CMK (cell line): ENCODE measurements around the gene SF3A1.

Source experiments
- DNase-seq: peaks from one replicate; pipeline ENCODE4 v3.0.0-alpha.2; 2010; ENCODE audit warnings: low read depth

The SF3A1 gene

GRCh38 chr22:30325065-30325720 lies 31.5 kb downstream of the SF3A1 start:
- DNase-seq: no peak

GRCh38 chr22:30324014-30324730 lies 32.5 kb downstream of the SF3A1 start:
- no peak for DNase-seq

DNA sequence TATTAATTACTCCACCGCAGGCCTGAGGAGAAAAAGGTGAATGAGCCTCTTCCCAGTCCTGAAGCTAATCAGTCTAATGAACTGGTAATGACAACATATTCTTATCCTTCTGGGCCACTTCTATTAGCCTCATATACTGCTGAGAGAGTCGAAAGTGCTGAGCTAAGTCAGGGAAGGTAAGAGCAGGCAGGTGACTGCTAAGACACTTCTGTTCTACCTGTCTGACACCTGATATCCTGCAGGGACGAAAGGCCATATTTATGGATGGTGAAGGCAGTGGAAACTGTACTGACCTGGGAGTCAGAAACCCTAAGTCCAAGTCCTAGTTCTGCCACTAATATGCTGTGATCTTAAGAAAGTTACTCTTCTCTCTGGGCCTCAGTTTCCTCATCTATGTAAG lies 33.4 kb downstream of the SF3A1 start:
- DNase-seq: no peak

DNA sequence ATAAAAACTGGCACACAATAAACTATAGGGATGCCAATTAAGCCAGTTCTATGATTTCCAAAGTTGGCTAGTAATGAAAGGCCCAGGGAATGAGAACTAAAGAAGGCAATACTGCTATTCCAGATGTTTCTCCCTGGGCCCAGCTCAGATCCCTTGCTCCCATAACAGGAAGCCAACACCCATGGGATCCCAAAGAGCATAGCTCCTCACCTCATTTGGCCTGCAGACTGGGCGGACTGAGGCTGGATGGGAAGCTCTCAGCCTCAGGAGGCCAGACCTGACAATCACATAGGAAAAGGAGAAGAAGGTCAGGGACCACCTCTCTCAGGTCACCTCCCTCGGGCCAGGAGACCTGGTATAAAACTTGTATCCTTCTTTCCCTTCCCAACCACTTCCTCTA lies 35.2 kb downstream of the SF3A1 start:
- no peak for DNase-seq

DNA sequence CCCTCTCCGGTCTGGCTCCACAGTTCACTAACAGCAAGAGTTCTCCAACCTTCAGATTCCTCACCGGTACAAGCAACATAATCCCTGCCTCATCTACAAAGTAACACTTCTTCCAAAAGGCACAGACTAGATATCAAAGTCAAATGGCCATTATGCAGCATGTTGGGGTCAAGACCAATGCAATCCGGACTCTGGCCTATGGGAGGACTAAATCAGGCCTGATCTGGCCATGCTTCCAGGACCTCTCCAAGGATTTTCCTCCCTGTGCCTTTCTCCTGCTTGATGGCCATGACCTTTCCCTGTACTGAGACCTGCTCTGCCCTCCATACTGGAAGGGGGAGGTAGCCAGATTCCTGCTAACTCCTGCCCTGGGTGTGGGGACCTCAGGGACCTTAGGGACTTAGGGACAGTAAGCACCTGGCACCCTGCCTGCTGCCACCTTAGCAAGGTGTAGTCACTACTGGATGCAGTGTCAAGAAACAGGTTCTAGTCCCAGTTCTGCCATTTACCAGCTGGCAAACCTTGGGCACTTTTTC lies 36.6 kb downstream of the SF3A1 start:
- no peak for DNase-seq

- no peak for DNase-seq
Observed at GRCh38 chr22:30318799-30319419, 37.8 kb downstream of the SF3A1 start.

DNA sequence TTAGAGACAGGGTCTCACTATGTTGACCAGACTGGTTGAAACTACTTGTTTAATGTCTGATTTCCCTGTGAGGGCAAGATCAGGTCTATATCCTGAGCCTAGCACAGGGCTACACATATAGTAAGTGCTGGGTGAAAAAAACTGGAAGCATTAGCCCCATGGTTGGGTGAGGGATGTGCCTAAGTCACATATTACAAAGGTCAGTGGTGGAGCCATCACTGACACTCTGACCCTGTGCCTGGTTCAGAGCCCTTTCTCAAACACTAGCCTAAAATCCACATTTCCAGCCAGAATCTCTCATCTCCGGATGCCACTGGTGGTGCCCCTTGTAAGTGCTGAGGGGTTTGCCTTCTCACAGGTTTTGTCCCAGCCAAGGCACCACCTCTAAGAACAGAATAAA lies 38.9 kb downstream of the SF3A1 start:
- no peak for DNase-seq

DNA sequence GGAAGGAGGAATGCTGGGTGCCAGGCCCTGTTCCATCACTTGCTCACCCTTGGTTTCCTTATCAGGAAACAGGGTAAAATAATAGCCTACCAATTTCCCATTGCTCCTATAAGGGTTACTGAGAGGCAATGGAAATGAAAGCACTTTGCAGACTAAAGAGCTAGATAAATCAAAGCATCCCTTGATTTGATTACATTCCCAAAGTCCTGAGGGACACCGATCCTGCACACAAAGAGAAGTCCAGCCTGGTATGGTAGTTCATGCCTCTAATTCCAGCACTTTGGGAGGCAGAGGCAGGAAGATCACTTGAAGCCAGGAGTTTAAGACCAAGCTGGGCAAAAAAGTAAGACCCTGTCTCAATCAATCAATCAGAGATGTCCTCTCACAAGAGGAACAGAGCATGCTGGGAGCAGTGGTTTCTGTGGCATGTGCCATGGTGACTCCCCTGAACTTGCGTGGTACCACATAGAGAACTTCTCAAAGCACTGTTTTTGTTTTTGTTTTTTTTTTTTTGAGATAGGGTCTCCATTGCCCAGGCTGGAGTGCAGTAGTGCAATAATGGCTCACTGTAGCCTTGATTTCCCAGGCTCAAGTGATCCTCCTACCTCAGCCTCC lies 40.6 kb downstream of the SF3A1 start:
- DNase-seq: no peak

DNA sequence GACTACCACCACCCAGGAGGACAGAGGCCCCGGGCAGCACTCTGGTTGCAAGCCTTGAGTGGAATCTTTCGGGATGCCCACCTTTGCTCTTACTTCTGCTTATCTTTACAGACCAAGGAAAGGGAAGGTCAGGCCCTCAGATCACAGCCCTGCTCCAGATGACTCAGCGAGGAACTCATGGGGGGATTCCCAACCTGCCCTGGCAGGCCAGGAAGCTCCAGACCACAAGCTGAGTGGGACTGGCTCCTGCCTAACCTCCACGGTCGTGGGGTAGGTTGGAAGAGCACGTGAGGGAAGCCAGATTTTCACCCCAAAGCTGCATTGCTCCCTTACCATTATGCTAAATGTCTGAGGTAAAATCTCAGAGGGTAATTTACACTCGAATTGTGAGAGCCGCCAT lies 41.8 kb downstream of the SF3A1 start:
- DNase-seq: peak; percentile 79

- no peak for DNase-seq
Observed at GRCh38 chr22:30313527-30314363, 42.9 kb downstream of the SF3A1 start.

DNA sequence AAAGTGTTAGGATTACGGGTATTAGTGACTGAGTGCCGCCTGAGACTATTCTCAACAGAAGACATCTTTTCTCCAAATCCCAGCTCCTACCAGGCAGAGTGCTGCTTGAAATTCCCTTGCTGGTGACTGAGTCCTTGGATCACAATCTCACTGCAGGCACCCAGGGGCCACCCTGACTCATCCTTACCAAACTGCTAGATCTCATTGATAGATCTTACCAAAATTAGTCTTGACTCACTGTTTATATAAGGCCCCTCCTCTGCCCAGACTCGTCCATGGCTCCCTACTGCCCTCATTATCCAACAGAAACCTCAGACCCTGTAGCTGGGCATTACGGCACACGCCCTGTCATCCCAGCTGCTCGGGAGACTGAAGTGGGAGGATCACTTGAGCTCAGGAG lies 44.6 kb downstream of the SF3A1 start:
- DNase-seq: no peak

- DNase-seq: no peak
Observed at GRCh38 chr22:30310881-30311771, 45.6 kb downstream of the SF3A1 start.

- no peak for DNase-seq
Observed at GRCh38 chr22:30309951-30310741, 46.5 kb downstream of the SF3A1 start.

- DNase-seq: no peak
Observed at GRCh38 chr22:30308518-30309230, 48.0 kb downstream of the SF3A1 start.

- DNase-seq: no peak
Observed at GRCh38 chr22:30308093-30308492, 48.6 kb downstream of the SF3A1 start.

GRCh38 chr22:30307041-30307574 lies 49.6 kb downstream of the SF3A1 start:
- no peak for DNase-seq

- DNase-seq: no peak
Observed at GRCh38 chr22:30306627-30307011, 50.1 kb downstream of the SF3A1 start.

- no peak for DNase-seq
Observed at GRCh38 chr22:30305906-30306626, 50.6 kb downstream of the SF3A1 start.
